ENCODE data around the gene RXFP2. TPM values are rescaled to one million over a fixed set of nuclear protein-coding genes. Genes with fewer than 3 reads are reported as not detected.

Gene RXFP2
- total RNA-seq, 1 experiment from 2014 or later = not detected

DNA sequence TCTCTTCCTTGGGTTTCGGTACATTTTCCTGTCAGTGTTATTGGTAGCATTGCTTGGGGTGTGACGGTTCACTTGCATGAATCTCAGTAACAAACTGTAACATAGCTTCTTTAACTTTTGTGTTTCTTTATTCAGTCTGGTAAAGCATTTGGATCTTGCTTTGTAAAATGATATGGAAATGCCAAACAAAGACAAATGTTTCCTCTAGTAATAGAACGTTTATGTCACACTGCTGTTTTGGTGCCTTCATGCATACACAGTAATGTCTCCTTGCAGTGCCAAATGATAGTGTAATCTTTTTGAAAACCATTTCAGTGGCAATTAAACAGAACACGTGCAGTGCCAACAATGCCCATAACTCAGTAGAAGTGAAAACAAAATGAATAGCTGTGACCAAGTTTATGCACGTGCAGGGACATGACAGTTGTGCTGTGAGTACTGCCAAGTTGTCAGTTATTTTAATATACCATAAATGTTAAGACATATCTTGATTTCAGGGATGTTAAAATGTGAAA, 110.8 kb downstream of the RXFP2 start:
- no peaks in the 10 kb centered on the region for H3K4me1 ChIP-seq (ENCODE audit: insufficient read depth, low read length, poor library complexity, severe bottlenecking)
- ChIA-PET CTCF (no interaction called here), POLR2A (ENCODE audit: low non-redundant PET) (no interaction called here)
- no peak for DNase-seq (ENCODE audit: low spot score)
- no peak overlapping the region for H3K4me3 ChIP-seq (ENCODE audit: low read depth, low read length, poor library complexity, severe bottlenecking)
- peaks cover 33% of the 10 kb centered on the region for H3K27me3 ChIP-seq (replicated peaks; ENCODE audit: insufficient read depth, low read depth, low read length, poor library complexity)
- TF ChIP-seq CTCF (conservative IDR thresholded peaks at IDR 0.05; ENCODE audit: low read depth, low read length) (no peak), EZH2 (IDR thresholded peaks at IDR 0.05; ENCODE audit: borderline replicate concordance, low read depth, low read length, poor library complexity, severe bottlenecking) (no peak)
- H3K9me3 ChIP-seq (ENCODE audit: low read depth, low read length, poor library complexity, severe bottlenecking) = no peaks in the 10 kb centered on the region
- intact Hi-C loops (cut with micrococcal nuclease; ENCODE audit: unreplicated experiment) = no loop called here
- no peak overlapping the region for H3K27ac ChIP-seq (ENCODE audit: low read depth, low read length, poor library complexity, severe bottlenecking)
- no peaks in the 10 kb centered on the region for H3K36me3 ChIP-seq (ENCODE audit: insufficient read depth, low read length, poor library complexity, severe bottlenecking)
- BruUV-seq (replicated peaks) = no TSS peak

DNA sequence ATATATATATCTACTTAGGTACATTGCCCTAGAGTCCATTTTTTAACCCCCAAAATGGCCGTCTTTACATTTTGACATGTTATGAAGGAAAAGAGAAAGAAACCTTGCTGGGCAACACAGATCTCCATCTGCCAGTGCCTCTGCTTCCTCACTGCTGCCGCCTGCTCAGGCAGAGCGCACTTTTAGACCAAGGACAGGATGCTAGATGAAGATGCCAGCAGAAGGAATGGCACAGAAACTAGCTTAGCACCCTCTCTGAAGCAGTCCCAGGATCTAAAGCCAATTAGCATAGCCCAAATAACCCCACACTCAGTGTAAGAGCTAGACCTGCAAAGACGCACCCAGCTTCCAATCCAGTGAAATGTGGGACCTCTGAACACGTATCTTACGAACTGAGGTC, 111.9 kb downstream of the RXFP2 start:
- Histone ChIP-seq H3K27ac (ENCODE audit: low read depth, low read length, poor library complexity, severe bottlenecking) (no peak overlapping the region), H3K4me3 (ENCODE audit: low read depth, low read length, poor library complexity, severe bottlenecking) (no peak overlapping the region), H3K9me3 (ENCODE audit: low read depth, low read length, poor library complexity, severe bottlenecking) (no peaks in the 10 kb centered on the region), H3K36me3 (ENCODE audit: insufficient read depth, low read length, poor library complexity, severe bottlenecking) (no peaks in the 10 kb centered on the region), H3K27me3 (replicated peaks; ENCODE audit: insufficient read depth, low read depth, low read length, poor library complexity) (peaks cover 28% of the 10 kb centered on the region), H3K4me1 (ENCODE audit: insufficient read depth, low read length, poor library complexity, severe bottlenecking) (no peaks in the 10 kb centered on the region)
- TF ChIP-seq EZH2 (IDR thresholded peaks at IDR 0.05; ENCODE audit: borderline replicate concordance, low read depth, low read length, poor library complexity, severe bottlenecking) (no peak), CTCF (conservative IDR thresholded peaks at IDR 0.05; ENCODE audit: low read depth, low read length) (no peak)
- no peak for DNase-seq (ENCODE audit: low spot score)
- BruUV-seq (replicated peaks) = no TSS peak
- intact Hi-C loops (cut with micrococcal nuclease; ENCODE audit: unreplicated experiment) = no loop called here
- POLR2A ChIA-PET (ENCODE audit: low non-redundant PET) = no interaction called here
- CTCF ChIA-PET = no interaction called here
